ENCODE measurements around the gene MAPK8IP2. TPM values are rescaled to one million over a fixed set of nuclear protein-coding genes. Genes with fewer than 3 reads are reported as not detected.

Gene MAPK8IP2
- total and polyA plus RNA-seq, 12 donors = 3.9 to 30.1 (median 16.7) TPM

- TF ChIP-seq, protein P1, sequence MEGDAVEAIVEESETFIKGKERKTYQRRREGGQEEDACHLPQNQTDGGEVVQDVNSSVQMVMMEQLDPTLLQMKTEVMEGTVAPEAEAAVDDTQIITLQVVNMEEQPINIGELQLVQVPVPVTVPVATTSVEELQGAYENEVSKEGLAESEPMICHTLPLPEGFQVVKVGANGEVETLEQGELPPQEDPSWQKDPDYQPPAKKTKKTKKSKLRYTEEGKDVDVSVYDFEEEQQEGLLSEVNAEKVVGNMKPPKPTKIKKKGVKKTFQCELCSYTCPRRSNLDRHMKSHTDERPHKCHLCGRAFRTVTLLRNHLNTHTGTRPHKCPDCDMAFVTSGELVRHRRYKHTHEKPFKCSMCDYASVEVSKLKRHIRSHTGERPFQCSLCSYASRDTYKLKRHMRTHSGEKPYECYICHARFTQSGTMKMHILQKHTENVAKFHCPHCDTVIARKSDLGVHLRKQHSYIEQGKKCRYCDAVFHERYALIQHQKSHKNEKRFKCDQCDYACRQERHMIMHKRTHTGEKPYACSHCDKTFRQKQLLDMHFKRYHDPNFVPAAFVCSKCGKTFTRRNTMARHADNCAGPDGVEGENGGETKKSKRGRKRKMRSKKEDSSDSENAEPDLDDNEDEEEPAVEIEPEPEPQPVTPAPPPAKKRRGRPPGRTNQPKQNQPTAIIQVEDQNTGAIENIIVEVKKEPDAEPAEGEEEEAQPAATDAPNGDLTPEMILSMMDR (IDR thresholded peaks at IDR 0.05) = no peak
- TF ChIP-seq POLR2A (IDR thresholded peaks at IDR 0.05) = no peak
- 83 to 94% (median 91%) methylated on average over 9 to 27 of the region's 27 CpGs for WGBS, 4 donors
Measured at GRCh38 chr22:50625568-50626313, 25.1 kb downstream of the MAPK8IP2 start.

GRCh38 chr22:50626314-50626849, 25.8 kb downstream of the MAPK8IP2 start:
- no peak for TF ChIP-seq POLR2A (IDR thresholded peaks at IDR 0.05)
- Histone ChIP-seq H3K4me3 (no peak overlapping the region), H3K27ac (no peak overlapping the region), H3K36me3 (replicated peaks in 1 of 2) (no peaks in the 10 kb centered on the region), H3K4me1 (replicated peaks in 1 of 2) (peaks cover 14 to 19% of the 10 kb centered on the region in 2 donors), H3K9me3 (replicated peaks in 1 of 3) (no peaks in the 10 kb centered on the region), H3K27me3 (no peaks in the 10 kb centered on the region)
- 89 to 98% (median 91%) methylated on average over 6 to 12 of the region's 12 CpGs for WGBS, 4 donors
- DNase-seq = peak in 1 of 7 donors; percentile 20
- intact Hi-C loops (cut with DNase I) = no loop called here

More at GRCh38 chr22:50625568-50626313, 25.1 kb downstream of the MAPK8IP2 start:
- no peak overlapping the region for H3K4me3 ChIP-seq
- intact Hi-C loops (cut with DNase I) = no loop called here
- H3K4me1 ChIP-seq (replicated peaks in 1 of 2) = peaks cover 14 to 22% of the 10 kb centered on the region in 2 donors
- H3K36me3 ChIP-seq (replicated peaks in 1 of 2) = no peaks in the 10 kb centered on the region
- no peak overlapping the region for H3K27ac ChIP-seq
- no peaks in the 10 kb centered on the region for H3K27me3 ChIP-seq
- DNase-seq = peak in 1 of 7 donors; percentile 20
- no peaks in the 10 kb centered on the region for H3K9me3 ChIP-seq (replicated peaks in 1 of 3)

- Histone ChIP-seq H3K27me3 (no peaks in the 10 kb centered on the region), H3K27ac (peak overlapping the region in 2 of 5 donors; percentile 24 to 80), H3K4me3 (peak overlapping the region; percentile 37 to 96 (median 58)), H3K9me3 (replicated peaks in 1 of 3) (no peaks in the 10 kb centered on the region), H3K4me1 (replicated peaks in 1 of 2) (peaks cover 12 to 14% of the 10 kb centered on the region in 2 donors), H3K36me3 (replicated peaks in 1 of 2) (no peaks in the 10 kb centered on the region)
- intact Hi-C loops (cut with DNase I) = no loop called here
- WGBS, 4 donors = 80 to 88% (median 84%) methylated on average over 23 to 42 of the region's 42 CpGs
- TF ChIP-seq, protein P1 (IDR thresholded peaks at IDR 0.05) = no peak
- TF ChIP-seq POLR2A (IDR thresholded peaks at IDR 0.05) = no peak
- DNase-seq = no peak
Measured at GRCh38 chr22:50626850-50627641, 26.5 kb downstream of the MAPK8IP2 start.

- Histone ChIP-seq H3K27ac (peak within 1 kb of the TSS in 3 of 5 donors; percentile 51 to 80 (median 69)), H3K36me3 (replicated peaks in 1 of 2) (no peaks in the 10 kb centered on the region), H3K27me3 (no peaks in the 10 kb centered on the region), H3K4me3 (peak within 1 kb of the TSS; percentile 49 to 96 (median 72)), H3K4me1 (replicated peaks in 1 of 2) (peaks cover 9 to 14% of the 10 kb centered on the region in 2 donors), H3K9me3 (replicated peaks in 1 of 3) (no peaks in the 10 kb centered on the region)
- intact Hi-C loops (cut with DNase I) = no loop called here
- WGBS, 4 donors = 0 to 2% (median 1%) methylated on average over 3 to 85 of the region's 88 CpGs
- peak; percentile 84 to 91 (median 87) for DNase-seq
- peak; percentile 49 to 86 for TF ChIP-seq POLR2A (IDR thresholded peaks at IDR 0.05)
- TF ChIP-seq, protein P1 (IDR thresholded peaks at IDR 0.05) = peak in 3 of 6 experiments; percentile 20 to 33 (median 30)
Measured at GRCh38 chr22:50627642-50628542, 27.3 kb downstream of the MAPK8IP2 start, which contains the start of gene ARSA. Gene ARSA, minus strand, starts transcription at chr22:50628152. Its CDS starts 373 bp downstream, at chr22:50627779.

All from adrenal gland (tissue), 12 donors.